Omental fat pad (tissue), 4 donors: ENCODE measurements around the gene C1QL3. TPM values are rescaled to one million over a fixed set of nuclear protein-coding genes. Genes with fewer than 3 reads are reported as not detected.

Experiments used
- ATAC-seq: fragments of 150-250 bp; one replicate; pipeline ENCODE4 v1.9.1; 2016; ENCODE audit warnings: mild to moderate bottlenecking, moderate library complexity; ENCODE audit not compliant: low FRiP score
- DNase-seq: peaks from one replicate; pipeline ENCODE4 v3.0.0-alpha.2; 2019; ENCODE audit warnings: low spot score
- CTCF ChIP-seq, 3 donors: fragments of 450-650 bp; IDR thresholded peaks; one replicate each; pipeline ENCODE4 v1.5.1; 2016 to 2017; ENCODE audit warnings: antibody characterized with exemption in 3 of 3, mild to moderate bottlenecking in 3 of 3, moderate library complexity in 2 of 3
- total RNA-seq, 4 donors: library from RNA; depleted of rRNA; stranded (reverse); fragments of >200 nt; gene quantifications; one replicate each; pipeline ENCODE4 v1.1.0, GENCODE V29; 2016

C1QL3 gene
- total RNA-seq, 4 donors from 2014 or later, result not detected

- no peak for TF ChIP-seq CTCF (IDR thresholded peaks at IDR 0.05)
- ATAC-seq (no peak), DNase-seq (no peak)
These were observed 26.3 kb upstream of the C1QL3 start for GRCh38 chr10:16547973-16548372.

- DNase-seq, result no peak
- no peak for ATAC-seq
- TF ChIP-seq CTCF (IDR thresholded peaks at IDR 0.05), result no peak
These were observed 23.5 kb upstream of the C1QL3 start for GRCh38 chr10:16545116-16545736.

- no peak for ATAC-seq
- no peak for DNase-seq
- TF ChIP-seq CTCF (IDR thresholded peaks at IDR 0.05), result no peak
These were observed 22.9 kb upstream of the C1QL3 start for GRCh38 chr10:16544591-16544990.

GRCh38 chr10:16544099-16544498, 22.4 kb upstream of the C1QL3 start:
- no peak for DNase-seq
- no peak for TF ChIP-seq CTCF (IDR thresholded peaks at IDR 0.05)
- no peak for ATAC-seq

GRCh38 chr10:16536155-16536554, 14.5 kb upstream of the C1QL3 start:
- no peak for DNase-seq
- ATAC-seq, result no peak
- no peak for TF ChIP-seq CTCF (IDR thresholded peaks at IDR 0.05)

- ATAC-seq, result no peak
- no peak for TF ChIP-seq CTCF (IDR thresholded peaks at IDR 0.05)
These were observed 8.2 kb upstream of the C1QL3 start for GRCh38 chr10:16529853-16530252.

GRCh38 chr10:16527452-16527851, 5.8 kb upstream of the C1QL3 start:
- DNase-seq (no peak), ATAC-seq (no peak)
- TF ChIP-seq CTCF (IDR thresholded peaks at IDR 0.05), result no peak

More at GRCh38 chr10:16529853-16530252, 8.2 kb upstream of the C1QL3 start:
- DNase-seq, result no peak
